Left kidney (tissue), 8 donors: Measurements from ENCODE around the gene KCNG1. TPM values are rescaled to one million over a fixed set of nuclear protein-coding genes. Genes with fewer than 3 reads are reported as not detected.
"Not testable (repeated sequence)": the region's sequence is repeated elsewhere in the genome, so short reads cannot be mapped to it uniquely, and the experiment has no call there.

Experiments used
- DNase-seq: peaks from one replicate; pipeline ENCODE4 v3.0.0-alpha.2; 2013
- long read RNA-seq, 8 donors: transcript quantifications; one replicate each; lab custom pipeline, GENCODE V29; 2026
- polyA plus RNA-seq: library from polyadenylated mRNA; unstranded; fragments of 120-200 nt; gene quantifications from one replicate; pipeline ENCODE4 v1.2.1, GENCODE V29; 2013; ENCODE audit not compliant: insufficient read length

Gene KCNG1, protein sequence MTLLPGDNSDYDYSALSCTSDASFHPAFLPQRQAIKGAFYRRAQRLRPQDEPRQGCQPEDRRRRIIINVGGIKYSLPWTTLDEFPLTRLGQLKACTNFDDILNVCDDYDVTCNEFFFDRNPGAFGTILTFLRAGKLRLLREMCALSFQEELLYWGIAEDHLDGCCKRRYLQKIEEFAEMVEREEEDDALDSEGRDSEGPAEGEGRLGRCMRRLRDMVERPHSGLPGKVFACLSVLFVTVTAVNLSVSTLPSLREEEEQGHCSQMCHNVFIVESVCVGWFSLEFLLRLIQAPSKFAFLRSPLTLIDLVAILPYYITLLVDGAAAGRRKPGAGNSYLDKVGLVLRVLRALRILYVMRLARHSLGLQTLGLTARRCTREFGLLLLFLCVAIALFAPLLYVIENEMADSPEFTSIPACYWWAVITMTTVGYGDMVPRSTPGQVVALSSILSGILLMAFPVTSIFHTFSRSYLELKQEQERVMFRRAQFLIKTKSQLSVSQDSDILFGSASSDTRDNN
- 4.3 TPM for polyA plus RNA-seq
- long read RNA-seq, donor 1, result 0 reads
- long read RNA-seq, donor 2, result 0 reads
- long read RNA-seq, donor 3, result 0 reads
- long read RNA-seq, donor 4, result 0 reads
- long read RNA-seq, donor 5, partial matches to known transcripts, result 0 of 1 reads
- long read RNA-seq, donor 5, other reads (novel, unspliced or antisense), result 0 of 1 reads
- long read RNA-seq, donor 6, partial matches to known transcripts, result 0 of 2 reads
- long read RNA-seq, donor 6, other reads (novel, unspliced or antisense), result 0 of 2 reads
- long read RNA-seq, donor 7, partial matches to known transcripts, result 0 of 1 reads
- long read RNA-seq, donor 7, other reads (novel, unspliced or antisense), result 0 of 1 reads
- long read RNA-seq, donor 8, partial matches to known transcripts, result 0 of 3 reads
- long read RNA-seq, donor 8, other reads (novel, unspliced or antisense), result 0 of 3 reads

DNA sequence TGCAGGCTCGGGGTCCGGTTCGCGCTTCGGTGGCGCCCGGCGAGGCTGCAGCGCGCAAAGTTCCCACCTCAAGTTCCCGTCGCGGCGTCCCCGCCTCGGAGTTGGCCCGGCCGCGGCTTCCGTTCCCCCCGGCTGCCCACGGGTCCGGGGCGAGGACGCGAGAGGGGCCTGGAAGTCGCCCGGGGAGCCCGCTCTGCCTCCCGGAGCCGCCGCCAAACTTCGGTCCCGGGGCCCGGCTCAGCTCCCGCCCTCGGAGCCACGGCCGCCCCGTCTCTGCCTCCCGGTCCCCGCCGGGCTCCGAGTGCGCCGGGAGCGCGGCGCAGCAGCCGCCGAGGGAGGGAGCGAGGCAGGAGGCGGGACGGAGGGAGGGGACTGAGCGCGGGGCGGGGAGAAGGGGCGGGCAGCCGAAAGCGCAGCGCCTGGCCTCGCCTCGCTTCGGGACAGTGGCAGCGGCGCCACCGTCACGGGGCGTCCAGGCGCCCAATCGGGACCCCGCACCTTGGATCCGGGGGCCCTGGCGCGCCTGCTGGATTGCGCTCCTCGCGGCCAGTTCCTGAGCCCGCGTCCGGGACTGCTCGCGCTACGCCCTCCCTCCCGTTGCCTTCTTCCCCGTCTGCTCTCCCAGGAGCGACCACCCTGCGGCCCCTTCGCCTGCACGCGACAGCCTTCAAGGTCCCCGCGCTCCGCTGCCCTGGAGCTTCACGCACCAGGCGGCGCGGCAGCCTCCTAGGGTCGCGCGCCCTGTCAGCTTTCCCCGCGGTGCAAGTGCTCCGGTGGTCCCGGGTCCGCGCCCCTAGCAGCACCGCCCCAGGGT is at the start of gene KCNG1:
Gene KCNG1 (minus strand): TSS at position 305 of the 814 bp plus-strand sequence. CDS start 12,769 bp downstream, outside the sequence.
- peak; percentile 85 for DNase-seq

GRCh38 chr20:51070621-51071020 is 47.7 kb upstream of the KCNG1 start:
- no peak for DNase-seq

DNA sequence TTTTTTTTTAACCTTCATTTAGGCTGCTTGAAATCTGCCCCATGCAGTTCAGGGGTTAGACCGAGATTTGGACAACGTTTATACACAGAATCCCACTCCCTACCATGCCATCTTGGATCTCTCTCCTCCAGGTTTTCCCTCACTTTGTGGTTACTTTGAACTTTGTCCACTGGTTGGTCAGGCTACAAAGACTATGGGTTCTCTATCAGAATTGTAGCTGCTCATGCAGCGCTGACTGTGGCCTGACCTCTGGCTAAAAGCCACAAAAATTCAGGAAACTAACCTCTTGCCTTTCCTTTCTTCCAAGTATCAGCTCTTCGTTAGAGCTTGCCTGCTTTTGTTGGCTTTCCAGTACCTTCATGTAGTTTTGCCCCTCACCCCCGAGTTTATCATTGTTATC is 44.9 kb upstream of the KCNG1 start:
- DNase-seq, result no peak

- DNase-seq, result no peak
Observed at GRCh38 chr20:51065615-51066014, 42.7 kb upstream of the KCNG1 start.

DNA sequence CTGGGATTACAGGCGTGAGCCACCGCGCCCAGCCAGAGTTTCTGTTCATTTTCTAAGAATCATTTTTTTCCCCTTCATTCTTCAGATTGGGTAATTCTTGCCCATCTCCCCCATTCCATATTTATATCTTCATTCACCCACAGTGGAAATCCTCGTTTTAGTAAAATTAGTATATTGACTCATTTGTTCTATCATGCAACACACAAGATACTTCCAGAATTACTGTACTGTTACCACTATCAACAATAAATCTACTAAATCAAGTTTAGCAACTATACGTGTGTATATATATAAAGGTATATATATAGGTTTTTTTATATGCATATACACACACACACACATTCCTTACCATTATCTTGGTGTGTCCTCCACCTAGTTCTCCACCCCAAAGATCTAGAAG is 41.2 kb upstream of the KCNG1 start:
- no peak for DNase-seq

DNA sequence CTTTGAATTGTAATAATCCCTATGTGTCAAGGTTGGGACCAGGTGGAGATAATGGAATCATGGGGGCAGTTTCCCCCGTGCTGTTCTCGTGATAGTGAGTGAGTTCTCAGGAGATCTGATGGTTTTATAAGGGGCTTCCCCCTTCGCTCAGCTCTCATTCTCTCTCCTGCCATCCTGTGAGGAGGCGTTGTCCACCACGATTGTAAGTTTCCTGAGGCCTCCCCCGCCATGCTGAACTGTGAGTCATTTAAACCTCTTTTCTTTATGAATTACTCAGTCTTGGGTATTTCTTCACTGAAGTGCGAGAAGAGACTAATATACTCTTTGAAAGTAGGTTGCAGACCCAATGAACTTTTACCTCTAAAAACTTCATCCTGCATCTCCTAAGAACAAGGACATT is 39.2 kb upstream of the KCNG1 start:
- DNase-seq, result no peak

DNA sequence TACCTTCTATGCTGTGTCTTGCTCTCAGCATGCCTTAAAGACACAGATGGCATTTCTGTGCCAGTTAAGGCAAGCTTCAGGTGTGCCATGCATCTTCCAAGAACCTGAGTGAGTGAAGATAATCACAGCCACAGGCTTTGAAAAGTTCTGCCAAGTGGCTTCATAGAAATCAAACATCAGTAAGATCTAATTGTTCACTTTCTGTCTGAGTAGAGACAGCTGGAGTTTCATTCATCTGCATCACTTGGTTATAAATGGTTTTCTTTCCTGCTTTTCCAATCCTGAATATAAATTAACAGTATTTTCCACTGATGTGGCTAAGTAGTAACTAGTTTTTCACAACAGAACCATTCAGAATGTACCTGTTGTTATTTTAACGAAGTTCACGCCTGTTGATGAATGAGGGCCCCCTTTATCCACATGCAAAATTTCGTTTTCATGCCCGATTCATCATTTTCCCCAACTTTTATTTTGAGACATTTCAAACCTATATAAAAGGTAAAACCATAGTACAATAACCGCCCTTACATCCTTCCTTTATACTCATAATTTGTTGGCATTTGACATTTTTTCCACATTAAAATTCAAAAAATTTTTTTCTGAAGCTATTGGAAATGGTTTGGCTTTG is 38.6 kb upstream of the KCNG1 start:
- no peak for DNase-seq

DNA sequence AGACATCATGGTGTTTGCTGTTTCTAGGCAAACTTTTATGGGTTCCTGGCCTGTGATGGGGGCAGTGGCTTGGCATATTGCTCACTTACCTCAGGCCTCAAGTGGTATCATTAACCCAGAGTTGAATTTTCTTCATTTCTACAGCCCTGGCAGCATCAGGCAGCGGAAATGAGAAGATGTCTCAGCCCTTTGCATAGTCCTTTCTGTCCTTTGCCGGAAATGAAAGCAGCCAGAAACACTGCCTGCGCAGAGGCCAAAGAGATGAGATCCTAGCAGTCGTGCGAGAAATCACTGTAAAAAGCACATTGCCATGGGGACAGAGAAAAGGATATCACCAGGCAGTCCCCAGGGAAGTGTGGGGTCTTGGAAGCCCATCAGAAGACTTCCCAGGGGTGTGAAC is 37.4 kb upstream of the KCNG1 start:
- DNase-seq, result no peak

DNA sequence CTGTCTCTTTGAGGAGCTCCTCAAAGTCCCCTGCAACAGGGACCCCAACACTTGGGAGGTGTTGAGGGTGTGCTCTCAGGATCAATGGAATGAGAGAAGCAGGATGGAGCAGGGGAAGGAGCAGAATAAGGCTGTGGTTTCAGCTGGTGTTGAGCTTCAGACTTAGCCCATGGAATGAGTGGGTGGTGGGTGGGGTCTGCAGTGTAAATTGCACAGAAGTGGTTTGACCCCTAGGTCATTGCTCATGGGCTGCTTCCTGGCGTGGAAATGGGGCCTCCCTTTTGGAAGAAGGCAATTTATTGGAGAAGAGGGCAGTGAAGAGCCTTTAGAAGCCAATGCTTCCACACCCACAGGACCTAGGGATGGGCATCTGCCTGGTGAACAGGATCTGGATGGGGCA is 37.0 kb upstream of the KCNG1 start:
- DNase-seq, result no peak

GRCh38 chr20:51058017-51058416 is 35.1 kb upstream of the KCNG1 start:
- DNase-seq, result no peak

- no peak for DNase-seq
Observed at GRCh38 chr20:51054233-51054632, 31.3 kb upstream of the KCNG1 start.

GRCh38 chr20:51050531-51051075 is 27.7 kb upstream of the KCNG1 start:
- DNase-seq, result no peak

GRCh38 chr20:51046021-51046985 is 23.4 kb upstream of the KCNG1 start:
- DNase-seq, result no peak

- DNase-seq, result not testable (repeated sequence)
Observed at GRCh38 chr20:51045492-51045891, 22.6 kb upstream of the KCNG1 start.

- DNase-seq, result no peak
Observed at GRCh38 chr20:51044796-51045195, 21.9 kb upstream of the KCNG1 start.

- DNase-seq, result no peak
Observed at GRCh38 chr20:51043811-51044210, 20.9 kb upstream of the KCNG1 start.

- no peak for DNase-seq
Observed at GRCh38 chr20:51042657-51043247, 19.8 kb upstream of the KCNG1 start.

GRCh38 chr20:51042064-51042463 is 19.2 kb upstream of the KCNG1 start:
- no peak for DNase-seq

DNA sequence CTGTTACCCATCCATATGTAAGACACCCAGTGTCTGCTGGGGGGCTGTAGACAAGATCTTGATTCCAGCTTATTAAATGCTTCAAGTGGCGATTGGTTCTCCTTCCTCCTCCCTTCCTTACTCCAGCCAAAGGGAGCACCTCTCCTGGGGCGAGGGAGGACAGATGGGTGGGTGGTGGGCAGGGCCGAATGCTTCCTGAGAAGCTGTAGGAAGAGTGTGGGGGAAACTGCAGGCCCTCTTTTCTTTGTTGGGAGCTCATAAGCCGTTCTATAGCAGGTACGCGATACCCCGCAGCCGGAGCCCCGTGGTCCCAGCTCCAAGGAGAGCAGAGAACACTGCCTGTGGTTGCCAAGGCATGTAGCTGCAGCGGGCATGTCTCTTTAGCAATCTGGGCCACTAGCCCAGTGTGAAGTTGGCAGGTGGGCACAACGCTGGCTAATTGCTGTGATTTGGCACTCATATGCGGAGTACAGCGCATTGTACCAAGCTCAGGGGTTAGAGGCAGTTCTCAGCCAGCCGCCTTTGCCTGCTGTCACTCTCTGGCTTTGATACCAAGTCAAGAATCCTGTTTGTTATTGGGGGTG is 14.7 kb upstream of the KCNG1 start:
- no peak for DNase-seq
